CD14-positive monocyte (primary cell): ENCODE data around the gene MS4A4E. TPM values are rescaled to one million over a fixed set of nuclear protein-coding genes. Genes with fewer than 3 reads are reported as not detected.

Source experiments
- DNase-seq, 3 donors: peaks; one replicate each; pipeline ENCODE4 v3.0.0-alpha.2; 2011 to 2022
- H2AFZ ChIP-seq: 2 replicates; pipeline ENCODE4 v1.6.0; 2012; ENCODE audit warnings: mild to moderate bottlenecking, low read depth, low read length, inconsistent platforms; ENCODE audit not compliant: insufficient read depth, poor library complexity, severe bottlenecking
- H3K27ac ChIP-seq, 2 donors: 1 replicate in 1 of 2; 2 replicates in 1 of 2; pipeline ENCODE4 v1.5.1; 2012 to 2013; ENCODE audit warnings: low read length in 2 of 2, control low read depth in 1 of 2, inconsistent platforms in 1 of 2, low read depth in 1 of 2, mild to moderate bottlenecking in 1 of 2
- H3K27me3 ChIP-seq, 2 donors: one replicate each; pipeline versions ENCODE4 v1.6.0 to v1.6.1; 2011 to 2013; ENCODE audit warnings: low read length in 2 of 2; ENCODE audit not compliant: control insufficient read depth in 2 of 2, insufficient read depth in 2 of 2
- H3K36me3 ChIP-seq, 2 donors: replicated peaks in 1 of 2; 1 replicate in 1 of 2; 2 replicates in 1 of 2; pipeline versions ENCODE4 v1.5.1 to v1.6.1; 2012 to 2013; ENCODE audit warnings: low read length in 2 of 2, control low read depth in 1 of 2, inconsistent platforms in 1 of 2, mild to moderate bottlenecking in 1 of 2; ENCODE audit not compliant: insufficient read depth in 2 of 2, control insufficient read depth in 1 of 2
- H3K4me1 ChIP-seq, 2 donors: 1 replicate in 1 of 2; 2 replicates in 1 of 2; pipeline versions ENCODE4 v1.5.1 to v1.6.1; 2012 to 2013; ENCODE audit warnings: low read length in 2 of 2, control low read depth in 1 of 2, inconsistent platforms in 1 of 2, mild to moderate bottlenecking in 1 of 2, moderate library complexity in 1 of 2; ENCODE audit not compliant: insufficient read depth in 2 of 2, control insufficient read depth in 1 of 2
- H3K4me2 ChIP-seq: replicated peaks from 2 replicates; pipeline ENCODE3; 2012; ENCODE audit warnings: low read length, moderate library complexity, mild to moderate bottlenecking; ENCODE audit not compliant: poor library complexity, severe bottlenecking; ENCODE audit errors: extremely low read depth
- H3K4me3 ChIP-seq, 3 experiments: fragments of 200-600 bp in 1 of 3; sonication (generic) in 1 of 3; replicated peaks in 1 of 3; 1 replicate in 2 of 3; 2 replicates in 1 of 3; pipeline ENCODE4 v1.5.1; 2011 to 2013; ENCODE audit warnings: low read length in 3 of 3, mild to moderate bottlenecking in 3 of 3, control low read depth in 2 of 3, low read depth in 2 of 3, inconsistent platforms in 1 of 3, moderate library complexity in 1 of 3
- H3K79me2 ChIP-seq: 2 replicates; pipeline ENCODE4 v1.6.0; 2012; ENCODE audit warnings: mild to moderate bottlenecking, control low read depth, inconsistent platforms, low read length, moderate library complexity; ENCODE audit not compliant: insufficient read depth
- H3K9ac ChIP-seq: 2 replicates; pipeline ENCODE4 v1.6.0; 2017; ENCODE audit warnings: low read length, mild to moderate bottlenecking; ENCODE audit not compliant: insufficient read depth, poor library complexity, severe bottlenecking
- H3K9me3 ChIP-seq, 2 donors: replicated peaks in 1 of 2; 1 replicate in 1 of 2; 2 replicates in 1 of 2; pipeline versions ENCODE4 v1.5.1 to v1.6.1; 2012 to 2013; ENCODE audit warnings: low read length in 2 of 2, control low read depth in 1 of 2; ENCODE audit not compliant: control insufficient read depth in 1 of 2, insufficient read depth in 1 of 2
- H4K20me1 ChIP-seq: 2 replicates; pipeline ENCODE4 v1.6.0; 2012; ENCODE audit warnings: mild to moderate bottlenecking, low read length, control low read depth, moderate library complexity; ENCODE audit not compliant: insufficient read depth
- H3K27ac Mint-ChIP-seq, 7 donors: one replicate each; pipeline ENCODE4 v1.8.0; 2020; ENCODE audit warnings: mild to moderate bottlenecking in 7 of 7, mixed read lengths in 7 of 7, moderate library complexity in 6 of 7, inconsistent platforms in 2 of 7
- H3K27me3 Mint-ChIP-seq, 3 donors: one replicate each; pipeline ENCODE4 v1.8.0; 2021 to 2022; ENCODE audit warnings: low read depth in 3 of 3, mild to moderate bottlenecking in 3 of 3, mixed read lengths in 3 of 3, moderate library complexity in 3 of 3, inconsistent platforms in 1 of 3
- H3K36me3 Mint-ChIP-seq, 2 donors: one replicate each; pipeline ENCODE4 v1.8.0; 2020; ENCODE audit warnings: mixed read lengths in 2 of 2, inconsistent platforms in 1 of 2, mild to moderate bottlenecking in 1 of 2
- H3K4me1 Mint-ChIP-seq: one replicate; pipeline ENCODE4 v1.8.0; 2020; ENCODE audit warnings: mild to moderate bottlenecking, mixed read lengths
- H3K4me3 Mint-ChIP-seq, 2 donors: one replicate each; pipeline ENCODE4 v1.8.0; 2020; ENCODE audit warnings: mild to moderate bottlenecking in 2 of 2, mixed read lengths in 2 of 2, moderate library complexity in 1 of 2
- H3K9me3 Mint-ChIP-seq, 7 donors: one replicate each; pipeline ENCODE4 v1.8.0; 2020 to 2022; ENCODE audit warnings: mixed read lengths in 7 of 7, mild to moderate bottlenecking in 6 of 7, moderate library complexity in 6 of 7, inconsistent platforms in 2 of 7
- WGBS: methylation state at CpG from one replicate; pipeline ENCODE4 v1.1.5; 2013; ENCODE audit warnings: missing lambda C conversion rate; ENCODE audit not compliant: insufficient coverage; 5-methylcytosine and 5-hydroxymethylcytosine counted together
- intact Hi-C, 2 donors: fragments of 100-400 bp; cut with micrococcal nuclease; formaldehyde crosslinking; loops; one replicate each; pipeline versions ENCODE4 v1.15.0 to v1.15.1; 2023
- polyA plus RNA-seq, 3 donors: library from polyadenylated mRNA; depleted of rRNA in 1 of 3; unstranded in 2 of 3; stranded (reverse) in 1 of 3; fragments of 300-500 nt in 2 of 3; fragments of >200 nt in 1 of 3; fragmentation: Illumina TruSeq in 2 of 3; gene quantifications; 1 replicate in 2 of 3; 2 replicates in 1 of 3; pipeline ENCODE4 v1.2.3, GENCODE V29; 2012 to 2021
- TF ChIP-seq, protein P1 (sequence below): fragments of 200-600 bp; IDR thresholded peaks from one replicate; pipeline ENCODE4 v1.8.0; 2022; ENCODE audit warnings: antibody characterized with exemption, mild to moderate bottlenecking

The MS4A4E gene
- polyA plus RNA-seq, 3 donors, result 1.00 to 10.2 (median 1.1) TPM

DNA sequence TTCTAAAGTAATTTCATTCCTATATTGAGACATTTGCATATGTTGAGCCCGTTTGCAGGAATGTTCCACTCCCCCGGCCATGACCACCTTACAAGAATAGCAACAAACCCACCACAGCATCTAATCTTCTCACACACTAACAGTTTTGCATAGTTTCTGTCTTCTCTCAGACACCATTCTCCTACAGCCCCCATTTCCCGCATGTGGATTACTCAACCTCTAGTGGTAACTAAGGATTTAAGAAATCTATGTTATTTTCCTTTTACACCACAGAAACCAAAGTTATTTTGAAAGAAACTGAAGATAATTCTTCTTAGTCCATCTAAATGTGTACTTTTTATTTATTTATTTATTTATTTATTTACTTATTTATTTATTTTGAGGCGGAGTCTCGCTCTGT is 2.3 kb downstream of the MS4A4E start:
- no peaks in the 10 kb centered on the region for H4K20me1 ChIP-seq
- Mint-ChIP-seq H3K27me3 (no peaks in the 10 kb centered on the region), H3K9me3 (peaks cover 0 to 2% (median 0%) of the 10 kb centered on the region in 7 donors), H3K36me3 (peaks cover 5% of the 10 kb centered on the region in 2 donors), H3K4me3 (peak overlapping the region; percentile 54 to 90), H3K4me1 (peaks cover 65% of the 10 kb centered on the region), H3K27ac (peak overlapping the region; percentile 69 to 91 (median 88))
- peaks cover 51 to 59% of the 10 kb centered on the region in 2 donors for H3K4me1 ChIP-seq
- TF ChIP-seq, protein P1, sequence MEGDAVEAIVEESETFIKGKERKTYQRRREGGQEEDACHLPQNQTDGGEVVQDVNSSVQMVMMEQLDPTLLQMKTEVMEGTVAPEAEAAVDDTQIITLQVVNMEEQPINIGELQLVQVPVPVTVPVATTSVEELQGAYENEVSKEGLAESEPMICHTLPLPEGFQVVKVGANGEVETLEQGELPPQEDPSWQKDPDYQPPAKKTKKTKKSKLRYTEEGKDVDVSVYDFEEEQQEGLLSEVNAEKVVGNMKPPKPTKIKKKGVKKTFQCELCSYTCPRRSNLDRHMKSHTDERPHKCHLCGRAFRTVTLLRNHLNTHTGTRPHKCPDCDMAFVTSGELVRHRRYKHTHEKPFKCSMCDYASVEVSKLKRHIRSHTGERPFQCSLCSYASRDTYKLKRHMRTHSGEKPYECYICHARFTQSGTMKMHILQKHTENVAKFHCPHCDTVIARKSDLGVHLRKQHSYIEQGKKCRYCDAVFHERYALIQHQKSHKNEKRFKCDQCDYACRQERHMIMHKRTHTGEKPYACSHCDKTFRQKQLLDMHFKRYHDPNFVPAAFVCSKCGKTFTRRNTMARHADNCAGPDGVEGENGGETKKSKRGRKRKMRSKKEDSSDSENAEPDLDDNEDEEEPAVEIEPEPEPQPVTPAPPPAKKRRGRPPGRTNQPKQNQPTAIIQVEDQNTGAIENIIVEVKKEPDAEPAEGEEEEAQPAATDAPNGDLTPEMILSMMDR, result no peak
- 17% methylated on average over 1 of the region's 5 CpGs for WGBS
- peaks cover 65% of the 10 kb centered on the region for H3K79me2 ChIP-seq
- H3K9ac ChIP-seq, result no peak overlapping the region
- peak overlapping the region; percentile 69 for H2AFZ ChIP-seq
- H3K4me3 ChIP-seq, result peak overlapping the region in 2 of 3 experiments; percentile 47 to 63
- H3K4me2 ChIP-seq, result peak overlapping the region; percentile 68
- no peaks in the 10 kb centered on the region for H3K36me3 ChIP-seq
- intact Hi-C loops, result loop anchor here (5.0 to 10.0 kb wide), 2 partner anchors 56 to 58 kb away; partner anchors contain the start of gene MS4A6A (in 2 of the 2)
- peak overlapping the region; percentile 69 to 72 for H3K27ac ChIP-seq
- H3K9me3 ChIP-seq, result no peaks in the 10 kb centered on the region
- DNase-seq, result peak in 1 of 3 donors; percentile 20
- no peaks in the 10 kb centered on the region for H3K27me3 ChIP-seq

DNA sequence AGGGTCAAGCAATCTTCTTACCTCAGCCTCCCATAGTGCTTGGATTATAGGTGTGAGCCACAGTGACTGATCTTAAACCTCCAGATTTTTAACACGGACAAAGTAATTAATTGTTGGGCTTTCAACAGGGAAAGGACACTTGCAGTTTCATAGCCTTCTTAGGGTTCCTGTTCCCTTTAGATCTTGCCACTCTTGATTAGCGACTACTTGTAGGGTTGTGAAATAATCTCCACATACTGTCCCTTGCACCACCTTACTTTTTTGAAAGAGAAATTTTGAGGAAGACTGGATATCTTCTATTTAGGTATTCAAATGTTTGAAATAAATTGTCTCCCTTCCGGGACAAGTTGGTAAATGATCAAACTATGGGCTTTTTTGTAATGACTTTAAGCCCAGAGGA is 7.6 kb downstream of the MS4A4E start:
- DNase-seq, result peak; percentile 38 to 62 (median 51)
- H3K4me2 ChIP-seq, result peak overlapping the region; percentile 66
- no peaks in the 10 kb centered on the region for H4K20me1 ChIP-seq
- H3K9me3 ChIP-seq, result no peaks in the 10 kb centered on the region
- no CpG with 5 or more reads among the region's 3 CpGs for WGBS
- H3K27me3 ChIP-seq, result no peaks in the 10 kb centered on the region
- Mint-ChIP-seq H3K27me3 (no peaks in the 10 kb centered on the region), H3K4me1 (peaks cover 80% of the 10 kb centered on the region), H3K36me3 (peaks cover 8% of the 10 kb centered on the region in 2 donors), H3K27ac (peak overlapping the region; percentile 59 to 92 (median 86)), H3K4me3 (peak overlapping the region; percentile 49 to 88), H3K9me3 (peaks cover 0 to 2% (median 0%) of the 10 kb centered on the region in 7 donors)
- intact Hi-C loops, result no loop called here
- H3K36me3 ChIP-seq, result peaks cover 0 to 4% of the 10 kb centered on the region in 2 donors
- TF ChIP-seq, protein P1, result no peak
- peak overlapping the region; percentile 60 for H2AFZ ChIP-seq
- H3K79me2 ChIP-seq, result peaks cover 100% of the 10 kb centered on the region
- H3K4me3 ChIP-seq, result peak overlapping the region in 2 of 3 experiments; percentile 14 to 62
- H3K4me1 ChIP-seq, result peaks cover 58 to 65% of the 10 kb centered on the region in 2 donors
- H3K27ac ChIP-seq, result peak overlapping the region; percentile 66 to 80
- H3K9ac ChIP-seq, result peak overlapping the region; percentile 54
